ENCODE data around the gene ST6GALNAC3.

Gene ST6GALNAC3

DNA sequence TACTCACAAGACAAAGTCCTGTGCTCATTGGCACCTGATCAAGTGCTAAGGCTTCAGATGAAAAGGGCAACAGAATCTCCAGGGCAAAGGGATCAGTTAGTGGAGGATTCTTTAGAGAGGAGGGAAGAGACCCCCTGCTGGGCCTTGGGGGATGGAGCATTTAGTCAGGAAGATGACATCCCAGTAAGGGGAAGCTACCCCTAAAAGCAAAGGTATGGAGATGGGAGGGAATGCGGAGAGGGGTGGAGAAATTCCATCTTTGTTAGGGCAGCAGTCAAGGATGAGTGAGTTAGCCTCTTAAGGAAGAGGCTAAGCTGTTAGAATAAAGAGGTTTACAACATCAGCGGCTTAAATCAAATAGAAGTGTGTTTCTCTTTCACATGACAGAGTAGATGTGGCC, 67.4 kb downstream of the ST6GALNAC3 start:
- DNase-seq: no peak

- DNase-seq: peak in 1 of 56 donors; percentile 4
These were observed 68.4 kb downstream of the ST6GALNAC3 start for GRCh38 chr1:76142771-76143540.

GRCh38 chr1:76144247-76144646, 69.7 kb downstream of the ST6GALNAC3 start:
- no peak for DNase-seq

DNA sequence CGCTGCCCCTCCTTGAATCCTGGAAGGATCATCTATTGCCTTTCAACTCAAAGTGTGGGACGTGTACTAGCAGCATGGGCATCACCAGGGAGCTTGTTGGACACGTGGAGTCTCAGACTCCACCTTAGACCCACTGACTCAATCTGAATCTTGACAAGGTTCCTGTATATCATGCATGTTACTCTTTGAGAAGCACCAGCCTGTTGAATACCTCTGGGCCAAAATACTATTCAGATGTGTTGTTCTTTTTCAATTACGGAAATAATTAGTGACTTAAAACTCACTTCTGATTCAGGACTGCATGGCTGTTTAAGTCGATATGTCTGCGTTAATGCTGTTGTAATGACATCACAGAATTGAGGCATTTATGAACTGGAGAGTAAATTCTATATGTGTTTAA, 70.8 kb downstream of the ST6GALNAC3 start:
- no peak for DNase-seq

DNA sequence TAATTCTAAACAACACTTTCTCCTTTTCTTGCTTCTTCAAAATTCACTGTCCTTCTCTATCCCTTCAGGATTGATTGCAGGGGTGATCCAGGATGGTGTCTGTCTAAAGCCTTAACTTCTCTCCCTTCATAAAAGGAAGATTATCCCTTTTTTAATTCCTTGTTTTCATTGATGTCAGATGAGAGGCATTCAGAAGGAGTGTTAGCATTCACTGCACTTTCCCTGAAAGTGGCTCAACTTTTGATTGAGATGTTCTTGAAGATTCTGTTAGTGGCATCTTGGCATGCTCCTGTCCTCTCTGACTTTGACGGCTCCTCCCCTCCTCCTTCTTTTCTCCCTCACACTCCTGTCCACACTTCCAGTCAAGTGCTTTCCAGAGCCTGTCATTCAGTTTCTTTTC, 71.6 kb downstream of the ST6GALNAC3 start:
- DNase-seq: no peak

GRCh38 chr1:76147917-76148316, 73.4 kb downstream of the ST6GALNAC3 start:
- DNase-seq: peak in 5 of 56 donors; percentile 8 to 27 (median 12)

GRCh38 chr1:76148460-76148859, 73.9 kb downstream of the ST6GALNAC3 start:
- no peak for DNase-seq

DNA sequence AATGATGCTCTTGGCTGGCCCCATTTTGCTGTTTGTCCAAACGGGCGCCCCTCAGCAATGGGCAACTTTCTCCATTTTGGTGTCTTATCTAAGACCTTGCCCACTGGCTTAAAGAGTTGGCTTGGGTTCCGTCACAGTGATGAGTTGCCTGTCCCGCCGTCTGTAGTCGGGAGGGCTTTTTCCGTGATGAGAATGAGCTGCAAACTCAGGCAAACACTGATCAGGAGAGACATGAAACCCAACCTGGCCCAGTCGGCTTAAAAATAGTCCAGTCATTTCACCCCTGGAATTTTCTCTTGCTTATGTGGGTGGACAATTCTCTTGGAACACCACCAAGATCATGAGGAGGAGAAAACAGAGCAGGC, 79.3 kb downstream of the ST6GALNAC3 start:
- DNase-seq: no peak

- DNase-seq: peak in 54 of 56 donors; percentile 6 to 88 (median 60)
These were observed 79.8 kb downstream of the ST6GALNAC3 start for GRCh38 chr1:76154206-76154956.

DNA sequence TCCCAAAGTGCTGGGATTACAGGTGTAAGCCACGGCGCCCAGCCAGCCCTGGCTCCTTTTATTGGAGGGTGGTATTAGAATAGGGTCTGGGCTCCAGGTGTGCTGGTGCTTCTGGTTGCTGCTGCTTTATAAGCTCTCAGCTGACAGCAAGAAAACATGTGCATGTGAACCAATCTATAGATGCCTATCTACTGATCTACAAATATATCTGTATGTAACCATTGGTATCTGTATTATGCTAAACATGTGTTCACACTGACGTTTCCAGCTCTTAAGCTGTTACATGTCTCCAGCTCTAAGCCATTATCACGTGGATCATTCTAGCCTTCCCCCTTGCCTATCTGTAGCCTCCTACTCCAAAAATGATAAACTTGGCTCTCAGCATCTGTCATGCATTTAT, 82.4 kb downstream of the ST6GALNAC3 start:
- no peak for DNase-seq

- DNase-seq: no peak
These were observed 83.6 kb downstream of the ST6GALNAC3 start for GRCh38 chr1:76158126-76158525.

GRCh38 chr1:76160225-76160624, 85.7 kb downstream of the ST6GALNAC3 start:
- DNase-seq: no peak

DNA sequence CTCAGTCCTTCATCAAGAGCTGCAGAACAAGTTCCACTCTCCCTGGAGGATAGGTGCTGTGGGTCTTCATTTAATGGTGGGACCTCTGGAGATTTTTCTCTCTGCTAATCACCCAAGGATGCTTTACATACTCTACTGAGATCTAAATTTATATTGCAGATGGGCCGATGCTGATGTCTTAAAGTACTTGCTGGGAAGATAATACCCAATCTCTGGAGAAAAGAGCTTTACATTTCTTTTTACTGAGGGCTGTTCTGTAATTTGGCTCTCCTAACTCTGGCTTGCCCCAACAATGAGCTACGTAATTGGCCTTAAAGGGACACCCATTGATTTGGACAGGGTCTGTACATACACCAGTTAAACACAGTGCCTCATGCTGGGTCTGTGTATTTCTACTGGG, 86.9 kb downstream of the ST6GALNAC3 start:
- no peak for DNase-seq

GRCh38 chr1:76162254-76162653, 87.7 kb downstream of the ST6GALNAC3 start:
- DNase-seq: no peak

GRCh38 chr1:76164165-76164564, 89.6 kb downstream of the ST6GALNAC3 start:
- no peak for DNase-seq

GRCh38 chr1:76170084-76170483, 95.5 kb downstream of the ST6GALNAC3 start:
- DNase-seq: no peak

DNA sequence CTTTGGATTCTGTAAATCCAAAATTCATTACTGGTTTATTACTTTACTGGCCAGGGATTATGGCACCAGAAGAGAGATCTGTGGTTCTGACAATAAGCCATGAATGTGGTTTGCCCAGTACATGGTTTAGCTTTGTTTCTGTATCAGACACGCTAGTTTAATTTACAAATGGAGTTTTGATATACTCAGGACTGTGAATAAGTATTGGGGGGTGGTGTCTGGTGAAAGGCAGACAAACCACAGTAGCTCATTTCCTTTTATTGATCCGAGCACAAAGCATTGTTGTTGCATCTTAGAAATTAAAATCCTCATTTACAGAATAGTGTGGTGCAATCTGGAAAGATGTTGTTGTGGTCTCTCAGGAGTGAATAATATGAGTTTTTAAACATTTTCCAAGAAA, 96.0 kb downstream of the ST6GALNAC3 start:
- no peak for DNase-seq

DNA sequence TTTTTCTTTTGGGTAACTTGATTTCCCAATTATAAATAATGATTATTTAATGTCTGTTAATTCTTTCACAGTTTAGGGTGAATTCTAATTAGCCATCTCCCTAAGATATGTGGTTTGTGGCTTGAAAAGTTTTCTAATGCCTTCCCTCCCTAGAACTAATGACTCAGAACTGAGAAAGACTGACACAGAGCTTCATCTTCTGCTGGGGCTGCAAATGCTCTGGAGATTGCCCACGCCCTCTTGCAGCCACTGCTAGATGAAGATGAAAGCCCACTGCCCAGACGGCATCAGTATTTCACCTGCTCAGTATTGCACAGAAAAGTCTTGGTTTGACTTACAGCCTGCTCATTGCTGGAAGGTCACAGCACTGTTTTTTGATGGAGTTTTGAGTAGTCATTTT, 101.5 kb downstream of the ST6GALNAC3 start:
- DNase-seq: no peak

- DNase-seq: no peak
These were observed 103.1 kb downstream of the ST6GALNAC3 start for GRCh38 chr1:76177615-76178014.

DNA sequence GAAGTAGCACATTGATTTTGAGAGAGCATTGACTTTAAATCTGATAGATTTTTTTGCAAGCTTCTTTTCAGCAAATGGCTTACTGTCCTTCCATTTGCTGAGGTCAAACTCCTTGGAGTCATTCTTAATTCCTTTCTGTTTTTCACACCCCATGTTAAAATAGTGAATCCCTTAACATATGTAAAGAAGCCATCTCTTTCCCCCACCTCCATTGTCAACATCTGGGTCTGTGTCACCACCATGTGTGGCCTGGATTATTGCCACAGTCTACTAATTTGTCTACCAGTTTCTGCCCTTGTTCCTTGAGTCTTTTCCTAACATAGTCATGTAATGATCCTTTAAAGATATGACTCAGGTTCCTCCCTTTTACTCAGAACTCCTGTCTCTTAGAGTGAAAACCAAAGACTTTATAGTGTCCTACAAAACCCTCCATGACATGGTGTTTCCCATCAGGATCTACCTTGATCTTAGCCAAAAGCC, 104.7 kb downstream of the ST6GALNAC3 start:
- DNase-seq: no peak

- DNase-seq: no peak
These were observed 110.7 kb downstream of the ST6GALNAC3 start for GRCh38 chr1:76185207-76185606.

DNA sequence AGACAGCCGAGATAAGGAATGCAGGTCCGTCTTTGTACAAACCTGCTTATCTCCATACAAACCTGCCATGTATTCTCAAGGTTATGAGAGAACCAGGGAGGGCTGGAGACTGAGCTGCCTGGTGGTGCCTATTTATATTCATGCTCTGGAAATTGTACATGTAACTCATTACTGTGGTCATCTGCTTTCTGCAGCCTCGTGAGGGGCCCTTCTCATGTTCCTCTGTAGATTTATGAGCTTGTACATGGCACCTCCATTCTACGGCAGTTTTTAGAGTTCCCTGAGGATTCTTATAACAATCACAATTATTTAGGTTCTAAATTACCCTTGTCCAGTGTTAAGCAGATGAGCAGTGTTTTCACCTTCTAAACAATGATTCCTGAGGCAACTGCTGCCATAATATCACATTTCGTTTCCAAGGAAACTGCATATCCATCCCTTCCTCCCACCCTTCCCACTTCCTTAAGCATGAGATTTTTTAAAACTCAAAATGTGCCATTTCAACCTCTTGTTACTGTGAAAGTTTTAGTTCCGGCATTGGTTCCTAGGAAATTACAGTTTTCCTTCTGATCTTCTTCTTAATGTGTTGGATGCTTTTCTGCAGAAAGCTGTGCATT, 112.1 kb downstream of the ST6GALNAC3 start:
- peak in 1 of 56 donors; percentile 51 for DNase-seq

Data from amygdala (tissue), 56 donors.